ENCODE results near the gene KRT16. TPM values are rescaled to one million over a fixed set of nuclear protein-coding genes. Genes with fewer than 3 reads are reported as not detected.

The KRT16 gene
- total RNA-seq, 1 experiment from 2014 or later: 0.61 TPM

DNA sequence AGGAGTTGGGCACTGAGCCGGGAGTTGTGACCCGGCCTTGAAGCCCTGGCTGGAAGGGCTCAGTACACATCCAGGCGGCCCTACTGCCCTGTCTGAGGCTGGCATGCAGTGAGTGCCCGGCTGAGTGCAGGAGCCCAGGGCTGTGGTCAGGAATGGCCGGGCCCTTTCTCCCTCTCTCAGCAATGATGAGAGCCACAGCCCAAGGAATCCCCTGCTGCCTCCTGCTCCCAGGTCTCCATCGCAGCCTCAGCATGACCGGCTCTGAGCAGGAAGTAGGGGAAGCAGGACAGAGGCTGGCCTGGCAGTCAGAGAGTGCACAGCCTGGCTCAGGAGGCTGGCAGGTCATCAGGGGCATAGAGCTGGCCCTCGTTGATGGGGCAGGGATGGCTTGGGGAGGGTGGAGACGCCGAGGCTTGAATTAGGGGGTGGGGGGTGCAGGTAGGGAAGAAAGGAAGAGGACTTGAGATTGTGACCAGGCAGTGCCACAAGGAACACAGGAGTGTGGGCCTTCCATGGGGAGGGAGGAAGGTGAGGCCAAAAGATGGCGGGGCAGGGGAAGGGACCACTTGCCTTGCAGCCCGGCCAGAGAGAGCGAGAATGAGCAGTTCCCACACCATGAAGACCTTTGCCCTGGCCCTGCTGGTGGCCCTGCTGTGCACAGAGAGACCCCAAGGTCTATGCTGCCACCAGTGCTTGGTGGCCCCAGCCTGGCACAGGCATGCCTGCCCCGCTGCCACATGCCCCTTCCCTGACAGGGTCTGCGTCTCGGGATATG lies 43.9 kb upstream of the KRT16 start:
- ATAC-seq: no peak
- intact Hi-C loops (cut with micrococcal nuclease): no loop called here
- POLR2A ChIA-PET: no interaction called here

DNA sequence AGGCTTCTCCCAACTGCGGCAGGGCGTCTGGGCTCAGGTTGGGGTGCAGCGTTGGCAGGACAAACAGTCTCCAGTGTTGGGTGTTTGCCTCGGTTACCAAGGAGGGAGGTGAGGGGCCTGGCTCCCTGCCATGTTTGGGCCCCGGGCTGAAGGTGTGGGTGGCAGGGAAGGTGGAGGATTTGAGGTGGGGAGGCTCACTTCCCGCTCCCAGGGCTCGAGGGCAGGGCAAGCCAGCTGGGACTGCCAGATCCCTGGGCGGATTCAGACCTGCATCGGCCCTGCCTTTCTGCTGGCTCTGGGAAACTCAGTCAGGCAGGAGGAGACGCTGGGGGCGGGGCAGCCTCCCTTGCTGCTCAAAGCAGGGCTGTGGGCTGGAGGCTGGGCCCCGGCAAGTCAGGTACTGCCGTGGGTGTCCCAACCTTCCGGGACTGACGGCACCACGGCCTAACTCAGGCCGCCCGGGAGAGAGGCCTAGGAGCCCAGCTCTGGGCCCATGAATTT lies 43.1 kb upstream of the KRT16 start:
- DNase-seq (ENCODE audit: low read depth, low spot score) (no peak), ATAC-seq (no peak)
- H3K9ac ChIP-seq (ENCODE audit: low read length): peak overlapping the region; percentile 67
- ChIA-PET POLR2A (no interaction called here), CTCF (interaction anchor here (11.1 kb wide), 1 partner anchor 8 kb away, joined by 217 read pairs; no protein-coding TSS in a partner anchor), RAD21 (ENCODE audit: low non-redundant PET in 1 of 2, low total read pairs in 2 of 2, uncharacterized antibody in 2 of 2, unreplicated experiment in 2 of 2) (no interaction called here)
- TF ChIP-seq FOSL1 (IDR thresholded peaks at IDR 0.05; ENCODE audit: low read depth): no peak
- TF ChIP-seq CEBPB (IDR thresholded peaks at IDR 0.05; ENCODE audit: low read depth): no peak
- no peak for TF ChIP-seq EZH2phosphoT487 (IDR thresholded peaks at IDR 0.05; ENCODE audit: borderline replicate concordance)
- TF ChIP-seq ZFX (IDR thresholded peaks at IDR 0.05): peak; percentile 45; the same call in 1 of the 2 replicates
- TF ChIP-seq SRF (IDR thresholded peaks at IDR 0.05; ENCODE audit: low read depth): no peak
- no peak for TF ChIP-seq RAD21 (IDR thresholded peaks at IDR 0.05; ENCODE audit: low read depth)
- TF ChIP-seq CBX3 (IDR thresholded peaks at IDR 0.05; ENCODE audit: low read depth): no peak
- TF ChIP-seq POLR2AphosphoS5 (IDR thresholded peaks at IDR 0.05; ENCODE audit: low read depth, low read length): no peak
- no peaks in the 10 kb centered on the region for H3K79me2 ChIP-seq (ENCODE audit: insufficient read depth, low read length)
- intact Hi-C loops (cut with micrococcal nuclease): no loop called here
- peak overlapping the region; percentile 71 for H3K27ac ChIP-seq (ENCODE audit: low read depth, low read length)
- no TSS peak for BruUV-seq (replicated peaks)
- H3K4me3 ChIP-seq (replicated peaks in 1 of 2; ENCODE audit: low read depth in 1 of 2, low read length in 2 of 2): no peak overlapping the region
- H4K20me1 ChIP-seq (ENCODE audit: insufficient read depth): no peaks in the 10 kb centered on the region
- no peaks in the 10 kb centered on the region for H3K27me3 ChIP-seq (ENCODE audit: insufficient read depth, low read length)
- no peak overlapping the region for H2AFZ ChIP-seq (ENCODE audit: low read depth, low read length, poor library complexity, severe bottlenecking)
- H3K4me2 ChIP-seq (ENCODE audit: low read length): peak overlapping the region; percentile 82
- no peaks in the 10 kb centered on the region for H3K9me2 ChIP-seq (ENCODE audit: insufficient read depth)
- peaks cover 44 to 73% of the 10 kb centered on the region in 2 experiments for H3K4me1 ChIP-seq (ENCODE audit: control insufficient read depth in 1 of 2, insufficient read depth in 2 of 2, low read length in 2 of 2)
- H3K9me3 ChIP-seq (ENCODE audit: control insufficient read depth in 1 of 2, insufficient read depth in 1 of 2, low read depth in 1 of 2, low read length in 2 of 2): no peaks in the 10 kb centered on the region
- H3K36me3 ChIP-seq (ENCODE audit: control insufficient read depth in 1 of 2, insufficient read depth in 2 of 2, low read length in 2 of 2): no peaks in the 10 kb centered on the region

More for the DNA sequence above, 43.9 kb upstream of the KRT16 start:
- no peaks in the 10 kb centered on the region for H3K9me2 ChIP-seq (ENCODE audit: insufficient read depth)
- no peaks in the 10 kb centered on the region for H4K20me1 ChIP-seq (ENCODE audit: insufficient read depth)
- H3K36me3 ChIP-seq (ENCODE audit: control insufficient read depth in 1 of 2, insufficient read depth in 2 of 2, low read length in 2 of 2): no peaks in the 10 kb centered on the region
- RAD21 ChIA-PET (ENCODE audit: low non-redundant PET in 1 of 2, low total read pairs in 2 of 2, uncharacterized antibody in 2 of 2, unreplicated experiment in 2 of 2): no interaction called here
- CTCF ChIA-PET: no interaction called here
- no TSS peak for BruUV-seq (replicated peaks)
- peak overlapping the region; percentile 82 for H3K4me2 ChIP-seq (ENCODE audit: low read length)
- H3K4me1 ChIP-seq (ENCODE audit: control insufficient read depth in 1 of 2, insufficient read depth in 2 of 2, low read length in 2 of 2): peaks cover 39 to 69% of the 10 kb centered on the region in 2 experiments
- H3K79me2 ChIP-seq (ENCODE audit: insufficient read depth, low read length): no peaks in the 10 kb centered on the region
- H3K4me3 ChIP-seq (replicated peaks in 1 of 2; ENCODE audit: low read depth in 1 of 2, low read length in 2 of 2): no peak overlapping the region
- peak overlapping the region; percentile 67; the same call in 1 of the 2 replicates for H3K9ac ChIP-seq (ENCODE audit: low read length)
- H3K27me3 ChIP-seq (ENCODE audit: insufficient read depth, low read length): no peaks in the 10 kb centered on the region
- H3K27ac ChIP-seq (ENCODE audit: low read depth, low read length): peak overlapping the region; percentile 71
- TF ChIP-seq CBX3 (IDR thresholded peaks at IDR 0.05; ENCODE audit: low read depth): no peak
- TF ChIP-seq, protein P1, sequence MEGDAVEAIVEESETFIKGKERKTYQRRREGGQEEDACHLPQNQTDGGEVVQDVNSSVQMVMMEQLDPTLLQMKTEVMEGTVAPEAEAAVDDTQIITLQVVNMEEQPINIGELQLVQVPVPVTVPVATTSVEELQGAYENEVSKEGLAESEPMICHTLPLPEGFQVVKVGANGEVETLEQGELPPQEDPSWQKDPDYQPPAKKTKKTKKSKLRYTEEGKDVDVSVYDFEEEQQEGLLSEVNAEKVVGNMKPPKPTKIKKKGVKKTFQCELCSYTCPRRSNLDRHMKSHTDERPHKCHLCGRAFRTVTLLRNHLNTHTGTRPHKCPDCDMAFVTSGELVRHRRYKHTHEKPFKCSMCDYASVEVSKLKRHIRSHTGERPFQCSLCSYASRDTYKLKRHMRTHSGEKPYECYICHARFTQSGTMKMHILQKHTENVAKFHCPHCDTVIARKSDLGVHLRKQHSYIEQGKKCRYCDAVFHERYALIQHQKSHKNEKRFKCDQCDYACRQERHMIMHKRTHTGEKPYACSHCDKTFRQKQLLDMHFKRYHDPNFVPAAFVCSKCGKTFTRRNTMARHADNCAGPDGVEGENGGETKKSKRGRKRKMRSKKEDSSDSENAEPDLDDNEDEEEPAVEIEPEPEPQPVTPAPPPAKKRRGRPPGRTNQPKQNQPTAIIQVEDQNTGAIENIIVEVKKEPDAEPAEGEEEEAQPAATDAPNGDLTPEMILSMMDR (IDR thresholded peaks at IDR 0.05 in 2 of 3, conservative IDR thresholded peaks at IDR 0.05 in 1 of 3; ENCODE audit: borderline replicate concordance in 1 of 3, insufficient read depth in 1 of 3, low read depth in 2 of 3, low read length in 2 of 3): no peak
- no peak overlapping the region for H2AFZ ChIP-seq (ENCODE audit: low read depth, low read length, poor library complexity, severe bottlenecking)
- H3K9me3 ChIP-seq (ENCODE audit: control insufficient read depth in 1 of 2, insufficient read depth in 1 of 2, low read depth in 1 of 2, low read length in 2 of 2): no peaks in the 10 kb centered on the region
- no peak for DNase-seq (ENCODE audit: low read depth, low spot score)
